Fibroblast of lung (primary cell): ENCODE data around the gene SMARCA2.

ENCODE experiments used
- EZH2 ChIP-seq: IDR thresholded peaks from 2 replicates; pipeline ENCODE4 v1.5.1; 2012; ENCODE audit warnings: low read length, control low read depth, mild to moderate bottlenecking; ENCODE audit errors: missing control alignments
- TF ChIP-seq, protein P1 (sequence below), 2 donors: IDR thresholded peaks in 1 of 2; conservative IDR thresholded peaks in 1 of 2; 1 replicate in 1 of 2; 2 replicates in 1 of 2; pipeline ENCODE4 v1.5.1; 2011 to 2012; ENCODE audit warnings: low read length in 2 of 2, control low read depth in 1 of 2, inconsistent platforms in 1 of 2, low read depth in 1 of 2, mild to moderate bottlenecking in 1 of 2

DNA sequence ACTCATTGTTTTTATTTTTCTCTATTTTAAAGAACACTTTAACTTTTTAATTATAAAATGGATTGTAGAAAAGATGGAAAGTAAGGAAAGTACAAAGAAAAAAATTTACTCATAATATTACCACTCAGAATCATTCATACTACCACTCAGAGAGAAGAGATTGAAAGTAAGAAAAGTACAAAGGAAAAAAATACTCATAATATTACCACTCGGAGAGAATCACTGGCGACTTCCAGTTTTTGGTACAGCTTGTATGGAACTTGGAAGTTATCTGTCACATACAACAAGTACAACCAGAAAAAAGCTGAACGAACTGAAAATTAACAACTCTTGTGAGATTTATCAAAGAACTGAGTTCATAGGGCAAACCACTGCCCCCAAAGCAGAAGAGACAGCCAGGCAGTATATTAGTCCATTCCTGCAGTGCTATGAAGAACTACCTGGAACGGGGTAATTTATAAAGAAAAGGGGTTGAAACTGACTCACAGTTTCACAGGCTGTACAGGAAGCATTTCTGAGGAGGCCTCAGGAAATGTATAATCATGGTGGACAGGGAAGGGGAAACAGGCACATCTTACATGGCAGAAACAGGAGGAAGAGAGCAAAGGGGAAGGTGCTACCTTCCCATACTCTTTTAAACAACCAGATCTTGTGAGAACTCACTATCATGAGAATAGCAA lies 183.9 kb downstream of the SMARCA2 start:
- TF ChIP-seq, protein P1, sequence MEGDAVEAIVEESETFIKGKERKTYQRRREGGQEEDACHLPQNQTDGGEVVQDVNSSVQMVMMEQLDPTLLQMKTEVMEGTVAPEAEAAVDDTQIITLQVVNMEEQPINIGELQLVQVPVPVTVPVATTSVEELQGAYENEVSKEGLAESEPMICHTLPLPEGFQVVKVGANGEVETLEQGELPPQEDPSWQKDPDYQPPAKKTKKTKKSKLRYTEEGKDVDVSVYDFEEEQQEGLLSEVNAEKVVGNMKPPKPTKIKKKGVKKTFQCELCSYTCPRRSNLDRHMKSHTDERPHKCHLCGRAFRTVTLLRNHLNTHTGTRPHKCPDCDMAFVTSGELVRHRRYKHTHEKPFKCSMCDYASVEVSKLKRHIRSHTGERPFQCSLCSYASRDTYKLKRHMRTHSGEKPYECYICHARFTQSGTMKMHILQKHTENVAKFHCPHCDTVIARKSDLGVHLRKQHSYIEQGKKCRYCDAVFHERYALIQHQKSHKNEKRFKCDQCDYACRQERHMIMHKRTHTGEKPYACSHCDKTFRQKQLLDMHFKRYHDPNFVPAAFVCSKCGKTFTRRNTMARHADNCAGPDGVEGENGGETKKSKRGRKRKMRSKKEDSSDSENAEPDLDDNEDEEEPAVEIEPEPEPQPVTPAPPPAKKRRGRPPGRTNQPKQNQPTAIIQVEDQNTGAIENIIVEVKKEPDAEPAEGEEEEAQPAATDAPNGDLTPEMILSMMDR (conservative IDR thresholded peaks at IDR 0.05 in 1 of 2, IDR thresholded peaks at IDR 0.05 in 1 of 2; ENCODE audit: low read depth in 1 of 2, low read length in 2 of 2), result no peak
- no peak for TF ChIP-seq EZH2
